HG03045 (cell line): ENCODE measurements around the gene DSG4.

Experiments used
- ATAC-seq: cut with Tn5 transposase; IDR thresholded peaks from one replicate; pipeline ENCODE4 v1.9.1; 2021; ENCODE audit warnings: mild to moderate bottlenecking, moderate library complexity; ENCODE audit not compliant: unreplicated experiment

Gene DSG4

GRCh38 chr18:31409276-31409675, 32.7 kb downstream of the DSG4 start:
- ATAC-seq: no peak

- ATAC-seq: no peak
These were observed 34.3 kb downstream of the DSG4 start for GRCh38 chr18:31410716-31411483.

GRCh38 chr18:31413137-31413536, 36.6 kb downstream of the DSG4 start:
- no peak for ATAC-seq

- ATAC-seq: no peak
These were observed 41.3 kb downstream of the DSG4 start for GRCh38 chr18:31417850-31418249.

GRCh38 chr18:31419457-31419932, 42.9 kb downstream of the DSG4 start:
- ATAC-seq: no peak

GRCh38 chr18:31420032-31420431, 43.5 kb downstream of the DSG4 start:
- no peak for ATAC-seq

GRCh38 chr18:31420524-31420923, 43.9 kb downstream of the DSG4 start:
- no peak for ATAC-seq

GRCh38 chr18:31424383-31424988, 47.9 kb downstream of the DSG4 start:
- ATAC-seq: no peak

- no peak for ATAC-seq
These were observed 49.4 kb downstream of the DSG4 start for GRCh38 chr18:31426021-31426420.

- ATAC-seq: no peak
These were observed 50.4 kb downstream of the DSG4 start for GRCh38 chr18:31426871-31427406.

GRCh38 chr18:31428211-31428610, 51.6 kb downstream of the DSG4 start:
- ATAC-seq: no peak

- ATAC-seq: no peak
These were observed 53.0 kb downstream of the DSG4 start for GRCh38 chr18:31429623-31430022.

- no peak for ATAC-seq
These were observed 53.5 kb downstream of the DSG4 start for GRCh38 chr18:31430072-31430471.

GRCh38 chr18:31430554-31430953, 54.0 kb downstream of the DSG4 start:
- ATAC-seq: no peak

GRCh38 chr18:31432316-31432715, 55.7 kb downstream of the DSG4 start:
- ATAC-seq: no peak

- ATAC-seq: no peak
These were observed 60.2 kb downstream of the DSG4 start for GRCh38 chr18:31436825-31437224.

- ATAC-seq: peak; percentile 89
These were observed 61.8 kb downstream of the DSG4 start for GRCh38 chr18:31438402-31438801.

- no peak for ATAC-seq
These were observed 63.3 kb downstream of the DSG4 start for GRCh38 chr18:31439807-31440325.

GRCh38 chr18:31440787-31441186, 64.2 kb downstream of the DSG4 start:
- ATAC-seq: no peak

- ATAC-seq: no peak
These were observed 64.9 kb downstream of the DSG4 start for GRCh38 chr18:31441493-31441892.

GRCh38 chr18:31444142-31444541, 67.6 kb downstream of the DSG4 start:
- ATAC-seq: no peak

GRCh38 chr18:31445908-31446307, 69.3 kb downstream of the DSG4 start:
- ATAC-seq: no peak
